GM19372 (cell line): ENCODE results near the gene IDH3G.

Source experiments
- ATAC-seq: cut with Tn5 transposase; IDR thresholded peaks from one replicate; pipeline ENCODE4 v1.9.1; 2021; ENCODE audit warnings: mild to moderate bottlenecking, low read depth, moderate library complexity; ENCODE audit not compliant: unreplicated experiment

The IDH3G gene

DNA sequence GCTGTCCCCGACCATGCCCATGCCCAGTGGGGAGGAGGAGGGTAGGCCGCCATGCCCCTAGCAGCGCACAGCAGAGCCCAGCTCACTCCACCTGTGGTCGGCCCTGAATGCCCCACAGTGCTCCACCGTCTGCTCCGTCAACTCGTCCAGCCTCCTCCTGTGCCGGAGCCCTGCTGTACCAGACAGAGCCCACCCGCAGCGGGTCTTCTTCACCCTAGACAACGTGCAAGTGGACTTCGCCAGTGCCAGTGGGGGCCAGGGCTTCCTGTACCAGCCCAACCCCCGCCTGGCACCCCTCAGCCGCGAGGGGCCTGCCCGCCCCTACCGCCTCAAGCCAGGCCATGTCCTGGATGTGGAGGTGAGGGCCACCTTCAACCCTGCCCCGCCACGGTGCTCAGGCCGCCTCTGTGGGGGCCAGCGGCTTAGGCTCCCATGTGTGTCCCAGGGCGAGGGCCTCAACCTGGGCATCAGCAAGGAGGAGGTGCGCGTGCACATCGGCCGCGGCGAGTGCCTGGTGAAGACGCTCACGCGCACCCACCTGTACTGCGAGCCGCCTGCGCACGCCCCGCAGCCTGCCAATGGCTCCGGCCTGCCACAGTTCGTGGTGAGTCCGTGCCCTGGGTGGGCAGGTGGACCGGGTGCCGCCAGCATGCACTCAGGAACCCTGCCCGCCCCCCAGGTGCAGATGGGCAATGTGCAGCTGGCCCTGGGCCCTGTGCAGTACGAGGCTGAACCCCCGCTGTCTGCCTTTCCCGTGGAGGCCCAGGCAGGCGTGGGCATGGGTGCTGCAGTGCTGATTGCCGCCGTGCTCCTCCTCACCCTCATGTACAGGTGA, 20.2 kb downstream of the IDH3G start:
- no peak for ATAC-seq

DNA sequence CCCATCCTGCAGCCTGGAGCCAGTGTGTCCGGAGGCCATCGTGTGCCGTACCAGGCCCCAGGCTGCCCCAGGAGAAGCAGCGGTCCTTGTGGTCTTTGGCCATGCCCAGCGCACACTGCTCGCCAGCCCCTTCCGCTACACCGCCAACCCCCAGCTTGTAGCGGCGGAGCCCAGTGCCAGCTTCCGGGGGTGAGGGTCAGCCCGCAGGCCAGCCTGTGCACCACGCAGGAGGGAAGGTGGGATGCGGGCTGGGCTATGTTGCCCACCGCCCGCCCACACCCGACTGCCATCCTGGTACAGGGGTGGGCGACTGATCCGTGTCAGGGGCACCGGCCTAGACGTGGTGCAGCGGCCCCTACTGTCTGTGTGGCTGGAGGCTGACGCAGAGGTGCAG, 21.0 kb downstream of the IDH3G start:
- no peak for ATAC-seq

DNA sequence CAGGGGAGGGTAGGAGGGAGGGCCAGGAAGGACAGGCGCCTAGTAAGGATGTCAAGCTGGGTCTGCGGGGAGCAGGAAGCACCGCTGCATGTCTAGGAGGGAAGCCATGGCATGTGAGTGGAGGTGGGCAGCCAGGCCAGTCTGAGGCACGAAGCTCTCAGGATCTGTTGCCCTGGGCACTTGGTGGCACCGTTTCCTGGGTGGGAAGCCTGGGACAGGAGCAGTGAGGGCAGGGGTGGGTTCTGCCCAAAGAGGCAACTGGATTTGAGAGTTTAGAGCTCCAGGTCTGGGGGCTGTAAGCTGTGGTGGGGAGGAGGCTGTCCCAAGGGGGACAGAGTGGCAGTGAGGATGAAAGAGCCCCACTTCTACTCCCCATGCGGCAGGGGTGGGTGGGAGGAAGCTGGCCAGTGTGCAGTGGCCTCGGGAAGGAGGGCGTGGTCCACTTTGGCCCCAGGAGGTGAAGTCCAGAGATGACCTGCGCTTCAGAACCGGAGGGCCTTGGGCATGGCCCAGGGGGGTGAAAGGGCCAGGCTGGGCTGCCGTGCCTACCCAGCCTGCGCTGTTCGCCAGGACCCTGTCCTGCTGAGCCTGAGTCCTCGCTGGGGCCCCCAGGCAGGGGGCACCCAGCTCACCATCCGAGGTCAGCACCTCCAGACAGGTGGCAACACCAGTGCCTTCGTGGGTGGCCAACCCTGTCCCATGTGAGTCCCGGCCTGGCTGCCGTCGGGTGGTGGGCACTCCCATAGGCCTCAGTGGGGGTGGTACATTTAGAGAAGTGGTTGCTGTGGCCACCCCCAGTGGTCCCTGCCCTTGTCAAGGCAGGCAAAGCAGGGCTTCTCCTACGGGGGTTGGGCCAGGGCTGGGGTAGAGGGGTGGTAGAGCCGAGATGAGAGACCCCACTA, 21.6 kb downstream of the IDH3G start:
- ATAC-seq = no peak

DNA sequence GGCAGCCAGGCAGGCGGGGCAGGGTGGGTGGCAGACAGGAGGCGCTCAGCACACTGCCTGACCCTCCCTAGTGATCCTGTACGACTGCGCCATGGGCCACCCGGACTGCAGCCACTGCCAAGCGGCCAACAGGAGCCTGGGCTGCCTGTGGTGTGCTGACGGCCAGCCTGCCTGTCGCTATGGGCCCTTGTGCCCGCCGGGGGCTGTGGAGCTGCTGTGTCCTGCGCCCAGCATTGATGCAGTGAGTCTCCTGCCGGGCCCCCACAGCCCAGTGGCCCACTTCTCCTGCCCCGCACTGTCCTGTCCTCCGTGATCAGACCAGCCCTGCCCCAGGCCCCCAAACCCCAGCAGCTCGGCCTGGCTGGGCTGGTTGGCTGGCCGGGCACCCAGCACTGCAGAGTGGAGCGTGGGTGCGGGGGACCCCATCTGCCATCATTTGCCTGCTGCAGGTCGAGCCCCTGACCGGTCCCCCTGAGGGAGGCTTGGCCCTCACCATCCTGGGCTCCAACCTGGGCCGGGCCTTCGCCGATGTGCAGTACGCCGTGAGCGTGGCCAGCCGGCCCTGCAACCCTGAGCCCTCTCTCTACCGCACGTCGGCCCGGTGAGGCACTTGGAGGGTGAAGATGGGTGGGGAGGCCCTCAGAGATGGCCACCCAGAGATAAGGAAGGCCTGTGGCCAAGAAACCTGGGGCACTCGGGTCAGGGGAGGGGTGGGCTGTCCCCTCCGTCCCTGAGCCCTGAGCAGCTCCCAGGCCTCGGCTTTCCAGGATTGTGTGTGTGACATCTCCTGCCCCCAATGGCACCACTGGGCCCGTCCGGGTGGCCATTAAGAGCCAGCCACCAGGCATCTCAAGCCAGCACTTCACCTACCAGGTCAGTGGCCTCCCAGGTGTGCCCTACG, 22.5 kb downstream of the IDH3G start:
- ATAC-seq = no peak

DNA sequence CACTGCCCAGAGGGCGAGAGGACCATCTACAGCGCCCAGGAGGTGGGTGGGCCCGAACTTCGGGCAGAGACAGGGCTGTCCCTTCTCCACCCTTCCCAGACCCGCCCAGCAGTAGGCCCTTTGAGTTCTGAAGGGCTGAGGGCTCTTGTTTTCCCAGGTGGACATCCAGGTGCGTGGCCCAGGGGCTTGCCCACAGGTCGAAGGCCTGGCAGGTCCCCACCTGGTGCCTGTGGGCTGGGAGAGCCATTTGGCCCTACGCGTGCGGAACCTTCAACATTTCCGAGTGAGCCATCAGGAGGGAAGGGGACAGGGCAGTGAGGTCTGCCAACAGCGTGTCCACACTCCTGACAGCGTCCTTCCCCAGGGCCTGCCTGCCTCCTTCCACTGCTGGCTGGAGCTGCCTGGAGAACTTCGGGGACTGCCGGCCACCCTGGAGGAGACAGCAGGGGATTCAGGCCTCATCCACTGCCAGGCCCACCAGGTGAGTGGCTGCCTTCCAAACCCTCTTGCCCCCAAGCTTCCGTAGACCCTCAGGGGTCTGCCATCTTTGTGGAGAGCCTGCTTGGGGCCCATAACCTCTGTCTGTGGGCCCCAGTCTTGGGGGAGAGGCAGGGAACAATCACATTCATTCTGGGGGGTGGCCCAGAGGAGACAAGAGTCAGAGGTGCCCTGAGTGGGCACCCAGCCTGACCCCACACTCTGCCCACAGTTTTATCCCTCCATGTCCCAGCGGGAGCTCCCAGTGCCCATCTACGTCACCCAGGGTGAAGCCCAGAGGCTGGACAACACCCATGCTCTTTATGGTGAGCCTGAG, 23.4 kb downstream of the IDH3G start:
- no peak for ATAC-seq

DNA sequence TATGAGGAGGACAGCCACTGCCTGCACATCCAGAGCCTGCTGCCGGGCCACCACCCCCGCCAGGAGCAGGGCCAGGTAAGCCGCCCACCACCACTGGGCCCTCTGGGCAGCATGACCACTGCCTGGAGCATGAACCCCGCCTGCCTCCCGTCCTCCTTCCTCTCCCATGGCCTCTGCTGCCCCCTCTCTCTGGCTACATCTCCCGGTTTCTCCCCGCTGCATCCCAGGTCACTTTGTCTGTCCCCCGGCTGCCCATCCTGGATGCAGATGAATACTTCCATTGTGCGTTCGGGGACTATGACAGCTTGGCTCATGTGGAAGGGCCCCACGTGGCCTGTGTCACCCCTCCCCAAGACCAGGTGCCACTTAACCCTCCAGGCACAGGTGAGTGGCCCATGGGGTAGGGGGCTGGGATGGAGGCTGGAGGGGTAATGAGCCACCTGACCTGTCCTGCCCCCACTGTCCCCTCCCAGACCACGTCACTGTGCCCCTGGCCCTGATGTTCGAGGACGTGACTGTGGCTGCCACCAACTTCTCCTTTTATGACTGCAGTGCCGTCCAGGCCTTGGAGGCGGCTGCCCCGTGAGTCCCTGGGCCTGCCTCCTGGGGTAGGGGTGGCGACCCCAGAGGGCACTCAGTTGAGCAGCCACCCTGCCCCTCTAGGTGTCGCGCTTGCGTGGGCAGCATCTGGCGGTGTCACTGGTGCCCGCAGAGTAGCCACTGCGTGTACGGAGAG, 24.1 kb downstream of the IDH3G start:
- ATAC-seq = no peak

DNA sequence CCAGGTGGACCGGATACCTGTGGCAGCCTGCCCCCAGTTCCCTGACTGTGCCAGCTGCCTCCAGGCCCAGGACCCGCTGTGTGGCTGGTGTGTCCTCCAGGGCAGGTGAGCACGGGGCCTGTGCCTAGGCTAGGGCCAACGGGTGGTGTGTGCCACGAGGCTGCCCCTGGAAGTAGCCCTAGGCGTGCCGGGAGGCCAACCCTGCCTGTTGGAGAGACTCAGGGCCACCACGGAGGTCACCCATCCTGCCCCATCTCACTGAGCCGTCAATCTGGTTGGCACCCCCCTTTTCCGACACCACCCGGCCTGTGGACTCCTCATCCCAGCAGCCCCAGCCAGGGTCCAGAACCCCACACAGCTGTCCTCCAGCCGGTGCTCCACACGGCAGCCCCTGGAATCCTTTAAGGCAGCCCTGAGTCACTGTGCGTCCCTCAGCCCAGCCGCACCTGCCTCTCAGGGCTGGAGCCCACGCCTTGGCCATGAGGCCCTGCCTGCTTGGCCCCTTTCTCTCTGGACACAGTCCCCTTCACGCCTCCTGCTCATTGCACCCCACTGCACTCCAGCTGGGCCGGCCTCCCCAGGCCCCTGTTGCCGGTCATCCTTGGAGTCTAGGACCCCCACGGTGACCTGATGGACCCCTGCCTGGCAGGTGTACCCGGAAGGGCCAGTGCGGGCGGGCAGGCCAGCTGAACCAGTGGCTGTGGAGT, 24.9 kb downstream of the IDH3G start:
- no peak for ATAC-seq

DNA sequence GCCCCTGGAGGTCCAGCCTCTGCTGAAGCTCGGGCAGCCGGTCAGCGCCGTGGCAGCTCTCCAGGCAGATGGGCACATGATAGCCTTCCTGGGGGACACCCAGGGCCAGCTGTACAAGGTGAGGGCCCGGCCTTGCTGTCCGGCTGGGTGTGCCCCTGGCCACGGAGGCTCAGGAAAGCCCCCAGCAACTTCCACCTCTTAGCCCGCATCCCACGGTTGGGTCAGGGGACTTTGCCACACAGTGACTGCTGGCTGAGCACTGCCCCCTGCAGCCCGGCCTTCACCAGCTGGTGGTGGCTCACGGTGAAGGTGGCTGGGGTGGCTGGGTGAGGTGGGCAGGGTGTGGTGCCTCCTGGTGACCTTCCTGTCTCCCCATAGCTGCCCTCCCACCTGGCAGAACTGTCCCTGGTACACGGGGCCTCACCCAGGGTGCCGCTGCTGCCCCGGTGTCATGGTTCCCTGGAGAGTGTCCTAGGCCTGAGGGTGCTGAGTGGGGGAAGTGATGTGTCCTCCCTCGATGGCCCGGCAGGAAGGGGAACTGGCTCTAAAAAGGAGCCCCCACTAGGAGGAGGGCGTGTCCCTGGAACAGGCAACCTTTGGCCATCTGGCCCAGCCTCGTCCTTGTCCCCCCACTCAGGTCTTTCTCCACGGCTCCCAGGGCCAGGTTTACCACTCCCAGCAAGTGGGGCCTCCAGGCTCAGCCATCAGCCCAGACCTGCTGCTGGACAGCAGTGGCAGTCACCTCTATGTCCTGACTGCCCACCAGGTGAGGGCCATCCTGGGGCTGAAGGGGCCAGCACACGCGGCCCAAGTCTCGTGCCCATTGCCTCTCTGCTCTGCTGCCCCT, 25.6 kb downstream of the IDH3G start:
- ATAC-seq = no peak

DNA sequence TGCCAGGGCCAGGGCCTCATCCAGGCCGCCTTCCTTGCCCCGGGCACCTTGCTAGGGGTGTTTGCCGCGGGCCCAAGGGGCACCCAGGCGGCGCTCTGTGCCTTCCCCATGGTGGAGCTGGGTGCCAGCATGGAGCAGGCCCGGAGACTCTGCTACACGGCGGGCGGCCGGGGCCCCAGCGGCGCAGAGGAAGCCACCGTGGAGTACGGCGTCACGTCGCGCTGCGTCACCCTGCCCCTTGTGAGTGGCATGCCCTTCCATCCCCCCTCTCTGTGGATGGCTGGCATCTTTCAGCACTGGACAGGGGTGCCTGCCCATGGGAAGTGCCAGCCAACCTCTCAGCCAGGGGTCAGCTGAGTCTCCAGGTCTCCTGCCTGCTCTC, 26.5 kb downstream of the IDH3G start:
- no peak for ATAC-seq

DNA sequence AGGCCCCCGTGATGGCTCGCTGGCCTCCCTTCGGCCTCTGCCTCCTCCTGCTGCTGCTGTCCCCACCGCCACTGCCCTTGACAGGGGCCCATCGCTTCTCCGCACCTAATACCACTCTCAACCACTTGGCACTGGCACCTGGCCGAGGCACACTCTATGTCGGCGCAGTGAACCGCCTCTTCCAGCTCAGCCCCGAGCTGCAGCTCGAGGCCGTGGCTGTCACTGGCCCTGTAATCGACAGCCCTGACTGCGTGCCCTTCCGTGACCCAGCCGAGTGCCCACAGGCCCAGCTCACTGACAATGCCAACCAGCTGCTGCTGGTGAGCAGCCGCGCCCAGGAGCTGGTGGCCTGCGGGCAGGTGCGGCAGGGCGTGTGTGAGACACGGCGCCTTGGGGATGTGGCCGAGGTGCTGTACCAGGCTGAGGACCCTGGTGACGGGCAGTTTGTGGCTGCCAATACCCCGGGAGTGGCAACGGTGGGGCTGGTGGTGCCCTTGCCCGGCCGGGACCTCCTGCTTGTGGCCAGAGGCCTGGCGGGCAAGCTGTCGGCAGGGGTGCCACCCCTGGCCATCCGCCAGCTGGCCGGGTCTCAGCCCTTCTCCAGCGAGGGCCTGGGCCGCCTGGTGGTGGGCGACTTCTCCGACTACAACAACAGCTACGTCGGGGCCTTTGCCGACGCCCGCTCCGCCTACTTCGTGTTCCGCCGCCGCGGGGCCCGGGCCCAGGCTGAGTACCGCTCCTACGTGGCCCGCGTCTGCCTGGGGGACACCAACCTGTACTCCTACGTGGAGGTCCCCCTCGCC, 27.1 kb downstream of the IDH3G start:
- ATAC-seq = no peak

DNA sequence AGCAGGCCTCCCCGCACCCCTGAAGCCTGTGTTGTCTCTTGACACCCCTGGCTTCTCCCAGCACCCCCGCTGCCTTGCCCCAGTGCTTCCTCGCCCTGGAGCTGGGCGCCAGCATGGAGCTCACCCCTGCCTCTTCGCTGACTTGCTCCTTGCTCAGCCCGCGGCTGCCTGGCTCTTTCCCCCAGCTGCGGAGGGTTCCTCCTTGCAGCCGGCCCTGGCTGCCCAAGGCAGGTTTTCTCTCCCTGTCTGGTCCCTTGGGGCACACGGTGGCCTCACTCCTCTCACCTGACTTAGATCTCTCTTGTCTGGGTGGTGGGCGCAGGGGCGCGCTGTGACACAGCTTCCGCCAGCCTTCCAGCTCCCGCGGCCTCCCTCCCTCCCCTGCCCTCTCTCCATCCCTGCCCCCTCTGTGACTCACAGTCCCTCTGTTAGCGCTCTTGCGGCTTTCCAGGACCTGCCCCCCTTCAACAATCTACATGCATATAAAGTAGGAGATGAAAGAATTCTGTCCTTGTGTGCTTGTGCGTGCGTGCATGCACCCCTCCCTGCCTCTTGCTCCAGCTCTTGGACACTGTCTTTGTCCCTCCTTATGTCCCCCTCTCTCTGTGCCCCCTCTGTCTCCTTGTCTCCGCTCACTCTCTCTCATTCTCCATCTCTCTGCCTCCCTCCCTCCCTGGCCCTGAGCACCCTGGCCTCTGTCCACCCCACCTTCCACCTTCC, 27.9 kb downstream of the IDH3G start:
- no peak for ATAC-seq

DNA sequence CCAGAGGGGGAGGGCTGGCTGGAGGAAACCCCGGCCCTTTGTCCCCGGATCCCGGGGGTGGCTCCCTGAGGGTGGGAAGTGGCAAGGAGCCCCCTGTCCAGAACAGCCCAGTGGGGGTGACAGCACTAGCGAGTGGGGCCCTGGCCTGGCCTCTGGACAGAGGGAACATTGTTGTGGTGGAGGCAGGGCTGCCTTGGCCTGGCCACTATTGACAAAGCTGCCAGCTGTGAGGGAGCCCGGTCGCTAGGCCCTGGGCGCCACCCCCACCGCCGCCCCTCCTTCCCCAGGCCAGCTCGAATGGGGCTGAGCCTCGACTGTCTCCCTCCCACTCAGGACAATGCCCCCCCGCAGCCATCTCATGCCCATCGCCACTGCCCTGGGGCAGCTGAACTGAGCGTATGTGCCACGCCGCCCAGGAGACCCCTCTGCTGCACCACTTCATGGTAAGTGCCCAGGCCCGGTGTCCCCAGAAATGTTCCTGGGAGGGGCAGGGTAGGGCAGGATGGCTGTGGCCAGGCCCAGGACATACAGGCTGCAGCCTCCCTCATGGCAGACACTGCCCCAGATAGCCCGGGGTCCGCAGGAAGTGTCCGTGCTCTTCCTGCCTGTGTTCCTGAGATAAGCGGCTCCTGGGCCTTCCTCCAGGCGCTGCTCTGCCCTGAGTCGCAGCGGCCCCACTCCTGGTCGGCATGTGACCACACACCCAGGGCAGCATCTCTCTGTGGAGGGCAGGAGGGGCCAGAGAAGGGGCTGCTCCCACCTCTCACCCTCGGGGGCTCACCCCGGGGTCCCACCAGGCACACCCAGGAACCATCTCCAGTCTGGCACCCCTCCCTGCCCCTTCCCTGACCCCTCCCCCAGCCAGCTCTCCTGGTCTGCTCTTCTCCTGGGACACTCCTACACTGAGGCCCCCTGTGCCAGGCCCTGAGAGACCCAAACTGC, 28.8 kb downstream of the IDH3G start:
- no peak for ATAC-seq

DNA sequence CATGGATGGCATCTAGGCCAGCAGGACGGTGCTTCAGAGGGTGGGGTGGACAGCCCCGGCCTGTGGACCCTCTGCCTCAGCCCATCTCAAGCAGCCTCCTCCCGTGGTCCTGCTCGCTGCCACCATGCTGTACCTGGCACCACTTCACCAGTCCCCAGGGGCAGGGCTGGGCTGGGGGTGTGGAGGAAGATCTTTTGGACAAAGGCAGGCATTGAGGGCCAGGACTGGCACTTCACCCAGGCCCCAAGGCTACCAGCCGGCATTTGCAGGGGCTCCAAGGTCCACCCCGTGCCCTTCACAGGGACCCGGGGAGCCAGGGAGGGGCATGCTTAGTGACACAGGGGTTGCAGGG, 29.4 kb downstream of the IDH3G start:
- no peak for ATAC-seq

DNA sequence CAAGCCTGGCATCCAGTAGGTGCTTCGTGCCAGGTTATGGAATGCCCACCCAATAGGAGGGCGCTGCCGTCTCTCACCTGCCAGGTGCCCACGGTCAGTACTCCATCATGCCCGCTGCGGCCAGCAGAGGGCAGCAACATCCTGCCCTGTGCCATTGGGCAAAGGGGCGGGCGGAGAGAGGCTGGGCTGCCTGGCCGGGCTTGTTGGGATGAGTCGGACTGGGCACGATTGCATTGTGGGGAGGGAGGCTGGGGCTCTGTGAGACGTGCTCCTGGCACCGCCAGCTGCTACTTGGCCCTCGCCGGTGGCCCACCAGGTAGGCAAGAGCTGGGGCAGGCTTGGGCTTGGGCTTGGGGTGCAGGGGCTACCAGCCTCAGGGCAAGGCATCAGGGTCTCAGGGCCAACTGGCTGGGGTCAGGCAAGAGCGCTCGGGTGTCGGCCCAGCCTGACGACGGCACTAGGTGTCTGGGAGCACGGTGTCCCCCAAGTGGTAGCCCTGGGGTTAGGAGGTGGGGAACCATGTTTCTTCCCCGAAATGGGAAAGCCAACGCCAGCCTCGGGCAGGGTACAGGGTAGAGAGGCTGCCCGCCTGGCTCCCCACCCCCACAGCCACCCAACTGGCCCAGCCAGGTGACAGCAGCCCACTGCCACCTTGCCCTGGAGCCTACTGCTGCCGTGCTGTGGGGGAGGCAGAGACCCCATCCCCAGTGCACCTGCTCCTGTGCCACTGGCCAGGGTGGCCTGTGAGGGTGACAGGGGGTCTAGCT, 30.0 kb downstream of the IDH3G start, which contains the start of gene PLXNB3:
PLXNB3 (plus strand) TSS at position 261 of the 767 bp plus-strand sequence. CDS start 1,287 bp downstream, outside the sequence.
- ATAC-seq = no peak
